Transverse colon (tissue), 4 donors: ENCODE measurements around the gene TEX11. TPM values are rescaled to one million over a fixed set of nuclear protein-coding genes. Genes with fewer than 3 reads are reported as not detected.
"Not testable (repeated sequence)": the region's sequence is repeated elsewhere in the genome, so short reads cannot be mapped to it uniquely, and the experiment has no call there.

Experiments
- DNase-seq: peaks from one replicate; pipeline ENCODE4 v3.0.0-alpha.2; 2019
- H3K27ac ChIP-seq, 4 donors: fragments of 200-600 bp; sonication (generic); 2 replicates each; pipeline ENCODE4 v1.5.1; 2016 to 2018; ENCODE audit warnings: inconsistent platforms in 4 of 4
- H3K27me3 ChIP-seq: fragments of 200-600 bp; sonication (generic); 2 replicates; pipeline ENCODE4 v1.5.1; 2017; ENCODE audit warnings: inconsistent platforms
- H3K36me3 ChIP-seq, 4 donors: fragments of 200-600 bp; sonication (generic); 2 replicates each; pipeline ENCODE4 v1.5.1; 2017 to 2019; ENCODE audit warnings: inconsistent platforms in 4 of 4
- H3K4me1 ChIP-seq, 4 donors: fragments of 200-600 bp; sonication (generic); 2 replicates each; pipeline ENCODE4 v1.5.1; 2017 to 2020; ENCODE audit warnings: inconsistent platforms in 4 of 4
- H3K4me3 ChIP-seq, 4 donors: fragments of 200-600 bp; sonication (generic); 1 replicate in 1 of 4; 2 replicates in 3 of 4; pipeline versions ENCODE4 v1.5.1 to v1.6.1; 2017 to 2019; ENCODE audit warnings: inconsistent platforms in 4 of 4
- H3K9me3 ChIP-seq, 2 donors: fragments of 200-600 bp; sonication (generic); 2 replicates each; pipeline ENCODE4 v1.5.1; 2017 to 2019; ENCODE audit warnings: inconsistent platforms in 2 of 2
- CTCF ChIP-seq, 5 experiments: fragments of 200-600 bp in 3 of 5; fragments of 450-650 bp in 2 of 5; sonication (generic) in 3 of 5; IDR thresholded peaks; 1 replicate in 2 of 5; 2 replicates in 3 of 5; pipeline ENCODE4 v1.5.1; 2016 to 2017; ENCODE audit warnings: antibody characterized with exemption in 5 of 5, inconsistent platforms in 3 of 5, mild to moderate bottlenecking in 2 of 5, moderate library complexity in 1 of 5
- EP300 ChIP-seq: sonication (generic); formaldehyde crosslinking; IDR thresholded peaks from one replicate; pipeline ENCODE4 v1.6.1; 2017; ENCODE audit warnings: antibody characterized with exemption, low read depth
- POLR2A ChIP-seq: fragments of 450-650 bp; IDR thresholded peaks from one replicate; pipeline ENCODE4 v1.6.1; 2016; ENCODE audit warnings: antibody characterized with exemption, mild to moderate bottlenecking, moderate library complexity
- POLR2AphosphoS5 ChIP-seq, 3 donors: sonication (generic); formaldehyde crosslinking; IDR thresholded peaks; one replicate each; pipeline ENCODE4 v1.6.1; 2016; ENCODE audit warnings: antibody characterized with exemption in 3 of 3
- WGBS, 2 donors: methylation state at CpG; one replicate each; pipeline ENCODE4 v1.1.5; 2018; ENCODE audit warnings: low coverage in 1 of 2; 5-methylcytosine and 5-hydroxymethylcytosine counted together
- in situ Hi-C, 4 donors: fragments of 200-750 bp; cut with MboI; loops; one replicate each; pipeline versions ENCODE4 v1.15.0 to v1.15.1; 2017; ENCODE audit warnings: low sequenced_read_pairs in 3 of 4, low pct_ligation_motif_present in 1 of 4, low pct_unique_long_range_greater_than_20kb in 1 of 4
- intact Hi-C: fragments of 100-400 bp; cut with DNase I; formaldehyde crosslinking; loops from one replicate; pipeline ENCODE4 v1.15.1; 2023; ENCODE audit warnings: low total_unique reads
- total RNA-seq, 4 donors: library from RNA; depleted of rRNA; stranded (reverse); fragments of >200 nt; gene quantifications; one replicate each; pipeline ENCODE4 v1.1.0, GENCODE V29; 2016

Gene TEX11
- total RNA-seq, 4 donors from 2014 or later, result 0.27 to 0.79 TPM; not detected in 2

- in situ Hi-C loops (no loop called here), intact Hi-C loops (no loop called here)
- no peaks in the 10 kb centered on the region for H3K27me3 ChIP-seq
- no peaks in the 10 kb centered on the region for H3K9me3 ChIP-seq
- no peaks in the 10 kb centered on the region for H3K4me1 ChIP-seq
- no peak overlapping the region for H3K4me3 ChIP-seq
- WGBS, 2 donors, result 27% methylated on average over 3 of the region's 3 CpGs; no CpG with 5 or more reads in 1 of the 2 donors
- no peaks in the 10 kb centered on the region for H3K36me3 ChIP-seq
- no peak for DNase-seq
- H3K27ac ChIP-seq, result no peak overlapping the region
- TF ChIP-seq CTCF (IDR thresholded peaks at IDR 0.05) (no peak), POLR2A (no peak), EP300 (no peak), POLR2AphosphoS5 (IDR thresholded peaks at IDR 0.05) (no peak)
Observed at GRCh38 chrX:70826715-70827114, 81.8 kb downstream of the TEX11 start.

DNA sequence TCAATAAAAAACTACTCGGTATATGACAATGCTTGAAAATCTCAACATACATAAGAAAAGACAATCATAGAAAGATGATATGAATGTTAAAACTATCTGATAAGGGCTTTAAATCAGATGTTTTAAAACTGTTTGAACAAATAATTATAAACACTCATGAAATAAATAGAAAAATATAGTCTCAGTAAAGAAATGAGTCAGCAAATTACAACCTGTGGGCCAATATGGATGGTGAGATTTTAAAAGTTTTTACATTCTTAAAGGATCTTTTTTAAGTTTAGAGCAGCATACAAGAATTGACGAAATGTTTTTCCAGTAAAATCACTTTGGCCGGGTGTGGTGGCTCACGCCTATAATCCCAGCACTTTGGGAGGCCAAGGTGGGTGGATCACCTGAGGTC, 83.1 kb downstream of the TEX11 start:
- no peaks in the 10 kb centered on the region for H3K36me3 ChIP-seq
- in situ Hi-C loops (no loop called here), intact Hi-C loops (no loop called here)
- no peak overlapping the region for H3K4me3 ChIP-seq
- no peak for DNase-seq
- H3K27me3 ChIP-seq, result no peaks in the 10 kb centered on the region
- 89 to 100% methylated on average over 1 to 4 of the region's 4 CpGs for WGBS, 2 donors
- no peak for TF ChIP-seq CTCF (IDR thresholded peaks at IDR 0.05)
- no peak for TF ChIP-seq POLR2AphosphoS5 (IDR thresholded peaks at IDR 0.05)
- no peak for TF ChIP-seq EP300
- TF ChIP-seq POLR2A, result no peak
- no peaks in the 10 kb centered on the region for H3K4me1 ChIP-seq
- no peaks in the 10 kb centered on the region for H3K9me3 ChIP-seq
- no peak overlapping the region for H3K27ac ChIP-seq

DNA sequence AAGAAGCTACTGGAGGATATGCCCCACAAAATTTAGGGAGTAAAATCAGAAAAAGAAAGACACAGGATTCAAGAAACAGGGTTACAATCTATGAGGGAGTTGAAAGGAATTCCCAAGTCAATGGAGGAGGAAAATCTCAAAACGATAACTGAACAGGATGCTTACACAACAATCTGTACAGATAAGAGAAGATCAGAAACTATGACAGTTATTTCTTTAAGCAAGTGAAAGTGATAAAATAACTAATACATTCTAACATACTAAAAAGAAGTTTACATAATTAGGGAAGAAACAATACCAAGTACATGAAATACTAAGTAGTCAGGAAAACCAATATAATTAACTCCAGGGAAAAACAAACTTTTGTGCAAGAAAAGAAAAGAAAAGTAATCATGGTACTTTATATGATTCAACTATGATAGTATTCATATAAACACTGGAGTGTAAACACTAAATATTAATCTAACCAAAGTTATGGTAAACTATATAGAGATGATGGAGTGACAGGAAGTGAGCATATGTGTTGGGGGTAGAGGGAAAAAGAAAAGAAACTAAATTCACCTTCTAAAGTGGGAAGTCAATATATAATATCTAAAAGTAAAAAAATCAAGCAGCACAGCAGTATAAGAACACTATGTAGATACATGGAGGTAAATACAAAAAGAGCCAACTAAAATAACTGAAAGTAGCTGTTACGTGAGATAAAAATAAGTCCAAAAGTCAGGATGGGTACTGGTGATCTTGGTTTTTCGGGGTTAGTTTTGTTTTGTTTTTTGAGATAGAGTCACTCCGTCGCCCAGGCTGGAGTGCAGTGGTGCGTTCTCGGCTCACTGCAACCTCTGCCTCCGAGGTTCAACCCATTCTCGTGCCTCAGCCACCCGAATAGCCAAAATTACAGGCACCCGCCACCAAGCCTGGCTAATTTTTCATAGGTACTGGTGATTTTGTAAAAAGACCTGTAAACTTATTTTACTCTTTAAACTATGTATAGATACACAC, 99.3 kb downstream of the TEX11 start:
- Histone ChIP-seq H3K4me3 (no peak overlapping the region), H3K4me1 (no peaks in the 10 kb centered on the region), H3K9me3 (no peaks in the 10 kb centered on the region), H3K27me3 (no peaks in the 10 kb centered on the region), H3K27ac (no peak overlapping the region), H3K36me3 (no peaks in the 10 kb centered on the region)
- WGBS, 2 donors, result 86 to 88% methylated on average over 6 to 11 of the region's 11 CpGs
- intact Hi-C loops (no loop called here), in situ Hi-C loops (no loop called here)
- TF ChIP-seq POLR2AphosphoS5 (IDR thresholded peaks at IDR 0.05) (no peak), CTCF (IDR thresholded peaks at IDR 0.05) (no peak), POLR2A (no peak), EP300 (no peak)
- DNase-seq, result no peak

GRCh38 chrX:70806081-70806480, 102.4 kb downstream of the TEX11 start:
- in situ Hi-C loops, result no loop called here
- Histone ChIP-seq H3K9me3 (no peaks in the 10 kb centered on the region), H3K27ac (no peak overlapping the region), H3K27me3 (no peaks in the 10 kb centered on the region), H3K4me1 (no peaks in the 10 kb centered on the region), H3K36me3 (no peaks in the 10 kb centered on the region), H3K4me3 (no peak overlapping the region)
- no peak for DNase-seq
- WGBS, 2 donors, result 78% methylated on average over 8 of the region's 8 CpGs; no CpG with 5 or more reads in 1 of the 2 donors
- no peak for TF ChIP-seq POLR2AphosphoS5 (IDR thresholded peaks at IDR 0.05)
- no peak for TF ChIP-seq EP300
- no peak for TF ChIP-seq CTCF (IDR thresholded peaks at IDR 0.05)
- no peak for TF ChIP-seq POLR2A
- intact Hi-C loops, result no loop called here

DNA sequence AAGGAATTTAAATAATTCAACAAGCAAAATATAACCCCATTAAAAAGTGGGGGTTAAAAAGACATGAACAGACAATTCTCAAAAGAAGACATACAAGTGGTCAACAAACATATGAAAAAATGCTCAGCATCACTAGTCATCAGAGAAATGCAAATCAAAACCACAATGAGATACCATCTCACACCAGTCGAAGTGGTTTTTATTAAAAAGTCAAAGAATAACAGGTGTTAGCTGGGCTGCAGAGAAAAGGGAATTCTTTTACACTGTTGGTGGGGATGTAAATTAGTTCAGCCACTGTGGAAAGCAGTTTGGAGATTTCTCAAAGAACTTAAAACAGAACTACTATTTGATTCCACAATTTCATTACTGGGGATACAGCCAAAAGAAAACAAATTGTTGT, 111.8 kb downstream of the TEX11 start:
- H3K9me3 ChIP-seq, DNase-seq, in situ Hi-C loops, H3K27ac ChIP-seq, H3K4me1 ChIP-seq, H3K4me3 ChIP-seq, intact Hi-C loops, H3K27me3 ChIP-seq, H3K36me3 ChIP-seq: not testable (repeated sequence)
- 17 to 45% methylated on average over 1 of the region's 1 CpG for WGBS, 2 donors
